ENCODE data around the gene RNASE2.
A peak's percentile ranks its signal among the peaks of the same experiment; 100 is the strongest.
"Not testable (repeated sequence)": the region's sequence is repeated elsewhere in the genome, so short reads cannot be mapped to it uniquely, and the experiment has no call there.

Gene RNASE2

DNA sequence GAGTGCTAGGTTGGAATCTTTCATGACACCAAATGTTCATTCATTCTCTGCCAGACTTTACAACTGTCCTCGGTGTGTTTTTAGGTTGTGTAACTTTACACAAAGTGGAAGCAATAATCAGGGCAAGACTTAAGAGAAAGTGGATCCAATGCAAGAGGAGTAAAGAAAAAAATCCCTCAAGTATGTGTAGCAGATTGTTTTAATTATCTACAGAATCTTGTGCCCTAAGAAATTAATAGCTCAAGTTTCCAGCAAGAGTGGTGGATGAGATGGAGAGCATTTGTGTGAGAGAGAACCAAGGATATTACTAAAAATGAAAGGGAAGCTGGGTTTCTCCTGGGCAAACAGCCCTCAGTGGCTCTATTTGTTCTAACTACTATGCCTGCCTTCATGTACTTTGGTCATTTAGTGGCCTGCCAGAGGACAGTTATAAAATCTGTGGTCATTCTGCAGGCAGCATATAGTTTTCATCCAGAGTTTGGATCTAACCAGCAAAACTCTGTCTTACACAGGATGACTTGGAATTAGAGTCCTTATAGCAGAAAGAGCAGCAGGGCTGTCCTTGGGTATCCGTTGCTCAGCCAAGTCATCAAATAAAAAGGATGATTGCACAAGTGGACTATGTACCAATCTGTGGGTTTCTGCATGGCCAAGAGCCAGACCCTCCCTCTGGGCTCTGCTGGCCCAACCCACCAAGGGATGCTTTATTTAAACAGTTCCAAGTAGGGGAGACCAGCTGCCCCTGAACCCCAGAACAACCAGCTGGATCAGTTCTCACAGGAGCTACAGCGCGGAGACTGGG, at the start of gene RNASE2:
TSS of gene RNASE2 (plus strand) at position 752 of the 802 bp plus-strand sequence. CDS start 285 bp downstream, outside the sequence.
- not testable (repeated sequence) for H3K4me3 ChIP-seq (ENCODE audit: low read depth, low read length)

DNA sequence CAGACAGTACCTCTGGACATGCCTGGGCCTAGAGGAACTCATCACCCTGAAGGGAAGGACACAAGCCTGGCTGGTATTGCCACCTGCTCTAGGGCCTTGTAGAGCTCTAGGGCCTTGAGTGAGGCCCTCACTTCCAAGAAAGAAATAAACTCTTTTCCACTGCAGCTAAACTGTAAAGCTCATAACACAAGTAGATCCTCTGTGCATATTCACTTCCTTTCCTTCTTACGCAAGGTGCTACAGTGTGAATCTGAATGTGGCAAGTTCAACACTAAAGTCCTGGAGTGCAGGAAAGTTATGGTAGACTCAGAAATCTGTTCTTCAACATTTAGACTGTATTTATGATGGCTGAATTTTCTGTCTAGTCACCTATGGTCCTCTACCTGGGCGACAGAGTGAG, 49.6 kb upstream of the RNASE2 start:
- no peak overlapping the region for H3K4me3 ChIP-seq (ENCODE audit: low read depth, low read length)
- TF ChIP-seq, protein P1, sequence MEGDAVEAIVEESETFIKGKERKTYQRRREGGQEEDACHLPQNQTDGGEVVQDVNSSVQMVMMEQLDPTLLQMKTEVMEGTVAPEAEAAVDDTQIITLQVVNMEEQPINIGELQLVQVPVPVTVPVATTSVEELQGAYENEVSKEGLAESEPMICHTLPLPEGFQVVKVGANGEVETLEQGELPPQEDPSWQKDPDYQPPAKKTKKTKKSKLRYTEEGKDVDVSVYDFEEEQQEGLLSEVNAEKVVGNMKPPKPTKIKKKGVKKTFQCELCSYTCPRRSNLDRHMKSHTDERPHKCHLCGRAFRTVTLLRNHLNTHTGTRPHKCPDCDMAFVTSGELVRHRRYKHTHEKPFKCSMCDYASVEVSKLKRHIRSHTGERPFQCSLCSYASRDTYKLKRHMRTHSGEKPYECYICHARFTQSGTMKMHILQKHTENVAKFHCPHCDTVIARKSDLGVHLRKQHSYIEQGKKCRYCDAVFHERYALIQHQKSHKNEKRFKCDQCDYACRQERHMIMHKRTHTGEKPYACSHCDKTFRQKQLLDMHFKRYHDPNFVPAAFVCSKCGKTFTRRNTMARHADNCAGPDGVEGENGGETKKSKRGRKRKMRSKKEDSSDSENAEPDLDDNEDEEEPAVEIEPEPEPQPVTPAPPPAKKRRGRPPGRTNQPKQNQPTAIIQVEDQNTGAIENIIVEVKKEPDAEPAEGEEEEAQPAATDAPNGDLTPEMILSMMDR (IDR thresholded peaks at IDR 0.05; ENCODE audit: borderline replicate concordance, insufficient read depth, low read depth, low read length): no peak

DNA sequence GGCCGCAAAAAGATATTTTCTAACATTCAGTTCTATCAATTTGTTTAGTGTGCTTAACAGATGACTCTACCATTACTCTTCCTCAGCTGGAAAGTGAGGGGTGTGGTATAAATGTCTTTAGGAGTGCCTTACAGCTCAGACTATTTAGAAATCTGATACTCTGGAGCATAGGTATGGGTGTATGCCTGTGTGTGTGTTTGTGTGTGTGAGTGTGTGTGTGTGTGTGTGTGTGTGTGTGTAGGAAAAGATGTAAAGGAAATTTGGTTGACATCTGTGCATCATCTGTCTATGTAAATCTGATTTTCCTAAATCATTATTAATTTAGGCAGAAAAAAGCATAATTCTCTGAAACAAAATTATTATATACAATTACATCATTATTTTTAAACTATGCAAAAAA, 48.1 kb upstream of the RNASE2 start:
- H3K4me3 ChIP-seq (ENCODE audit: low read depth, low read length): no peak overlapping the region
- TF ChIP-seq, protein P1 (IDR thresholded peaks at IDR 0.05; ENCODE audit: borderline replicate concordance, insufficient read depth, low read depth, low read length): no peak

DNA sequence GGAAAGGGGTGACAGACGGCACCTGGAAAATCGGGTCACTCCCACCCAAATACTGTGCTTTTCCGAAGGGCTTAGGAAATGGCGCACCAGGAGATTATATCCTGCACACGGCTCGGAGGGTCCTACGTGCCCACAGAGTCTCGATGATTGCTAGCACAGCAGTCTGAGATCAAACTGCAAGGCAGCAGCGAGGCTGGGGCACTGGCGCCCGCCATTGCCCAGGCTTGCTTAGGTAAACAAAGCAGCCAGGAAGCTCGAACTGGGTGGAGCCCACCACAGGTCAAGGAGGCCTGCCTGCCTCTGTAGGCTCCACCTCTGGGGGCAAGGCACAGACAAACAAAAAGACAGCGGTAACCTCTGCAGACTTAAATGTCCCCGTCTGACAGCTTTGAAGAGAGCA, 44.5 kb upstream of the RNASE2 start:
- not testable (repeated sequence) for H3K4me3 ChIP-seq (ENCODE audit: low read depth, low read length)

DNA sequence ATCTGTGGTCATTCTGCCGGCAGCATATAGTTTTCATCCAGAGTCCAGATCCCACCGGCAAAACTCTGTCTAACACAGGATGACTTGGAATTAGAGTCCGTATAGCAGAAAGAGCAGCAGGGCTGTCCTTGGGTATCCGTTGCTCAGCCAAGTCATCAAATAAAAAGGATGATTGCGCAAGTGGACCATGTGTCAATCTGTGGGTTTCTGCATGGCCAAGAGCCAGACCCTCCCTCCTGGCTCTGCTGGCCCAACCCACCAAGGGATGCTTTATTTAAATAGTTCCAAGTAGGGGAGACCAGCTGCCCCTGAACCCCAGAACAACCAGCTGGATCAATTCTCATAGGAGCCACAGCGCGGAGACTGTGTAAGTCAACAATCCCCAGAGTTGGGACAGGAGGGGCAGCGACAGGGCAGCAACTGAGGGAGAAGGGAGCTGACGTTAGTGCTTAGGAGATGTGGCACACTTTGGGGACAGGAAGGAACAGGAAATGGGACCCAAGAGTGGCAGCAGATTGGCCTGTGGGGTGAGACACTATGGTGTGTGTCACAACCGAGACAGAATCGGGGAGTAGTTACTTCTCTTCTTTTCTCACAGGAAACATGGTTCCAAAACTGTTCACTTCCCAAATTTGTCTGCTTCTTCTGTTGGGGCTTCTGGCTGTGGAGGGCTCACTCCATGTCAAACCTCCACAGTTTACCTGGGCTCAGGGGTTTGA, 36.1 kb upstream of the RNASE2 start:
- H3K4me3 ChIP-seq (ENCODE audit: low read depth, low read length): not testable (repeated sequence)

DNA sequence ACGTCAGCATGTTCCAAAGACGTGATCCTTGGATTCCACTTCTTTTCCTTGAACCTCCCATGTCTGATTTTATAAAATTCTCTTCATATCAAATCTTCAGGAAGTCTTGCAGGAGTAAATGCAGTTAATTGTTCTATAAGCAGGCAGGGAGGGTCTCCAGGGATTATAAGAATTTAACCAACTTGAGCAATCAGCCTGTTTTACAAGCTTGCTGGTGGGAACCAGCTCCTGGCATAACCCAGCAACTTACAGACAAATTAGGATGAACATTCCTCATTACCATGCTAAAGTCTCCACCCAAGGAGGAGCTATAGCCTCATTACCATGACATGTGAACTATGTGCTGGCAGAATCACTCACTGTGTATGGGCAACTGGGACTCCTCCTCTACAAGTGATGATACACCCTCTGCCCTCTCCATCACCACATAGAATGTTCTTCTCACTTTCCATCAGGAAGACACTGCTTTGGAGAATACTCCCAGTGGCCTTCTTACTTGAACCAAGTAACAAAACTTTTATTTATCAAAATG, 31.5 kb upstream of the RNASE2 start:
- H3K4me3 ChIP-seq (ENCODE audit: low read depth, low read length): not testable (repeated sequence)

DNA sequence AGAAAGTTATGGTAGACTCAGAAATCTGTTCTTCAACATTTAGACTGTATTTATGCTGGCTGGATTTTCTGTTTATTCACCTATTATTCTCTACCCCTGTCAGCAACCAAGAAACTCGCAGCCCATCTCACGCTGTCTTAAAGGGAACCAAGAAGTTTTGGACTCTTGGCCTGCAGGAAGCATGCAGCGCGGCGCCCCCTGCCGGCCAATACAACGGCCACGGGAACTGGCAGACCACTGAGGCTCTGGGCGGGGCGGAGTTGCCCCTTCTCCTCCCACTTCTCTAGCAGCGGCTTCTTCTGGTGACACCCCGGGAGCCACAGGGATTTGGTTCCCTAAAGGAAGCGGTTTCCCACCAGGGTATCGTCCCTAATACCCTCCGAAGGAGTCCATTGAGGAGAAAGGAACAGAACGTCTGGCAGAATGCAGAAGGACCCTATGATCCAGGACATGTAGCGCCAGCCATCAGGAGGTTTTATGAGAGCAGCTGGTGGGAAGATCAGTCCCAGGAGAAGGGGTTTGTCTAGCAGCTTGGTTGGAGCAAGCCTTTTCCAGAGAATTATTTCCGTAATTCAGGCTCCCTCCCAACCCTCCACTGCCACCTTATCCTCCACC, 21.0 kb upstream of the RNASE2 start:
- TF ChIP-seq, protein P1 (IDR thresholded peaks at IDR 0.05; ENCODE audit: borderline replicate concordance, insufficient read depth, low read depth, low read length): peak; percentile 80

DNA sequence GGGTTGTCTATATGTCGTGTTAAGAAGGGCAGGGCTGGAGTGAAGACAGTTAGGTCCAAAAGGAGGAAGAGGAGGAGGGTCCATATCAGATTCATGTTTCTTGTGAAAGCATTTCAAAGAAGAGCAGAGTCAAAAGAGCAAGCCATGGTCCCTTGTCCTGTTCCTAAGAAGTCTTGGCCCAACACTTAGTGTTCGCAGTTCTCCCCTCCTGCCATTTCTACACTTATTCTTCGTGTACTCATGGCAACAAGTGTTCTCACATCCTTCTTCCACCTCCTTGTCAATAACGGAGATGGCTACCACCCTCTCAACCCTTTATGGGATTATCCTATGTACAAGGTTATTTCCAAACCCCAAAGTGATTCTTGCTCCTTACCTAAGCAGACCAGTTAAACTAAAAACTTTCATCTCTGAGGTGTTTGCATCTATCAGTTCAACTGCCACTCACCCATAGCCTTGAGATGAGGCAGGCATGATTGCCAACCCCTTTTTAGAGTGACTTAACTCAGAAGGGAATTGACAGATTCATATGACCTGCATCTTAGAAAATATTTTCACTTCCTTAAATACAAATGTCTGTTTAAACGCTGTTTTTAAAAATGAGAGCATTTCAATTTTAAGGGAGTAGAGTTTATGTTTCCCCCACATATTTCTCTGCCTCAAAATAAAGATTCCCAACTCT, 19.8 kb upstream of the RNASE2 start:
- TF ChIP-seq, protein P1 (IDR thresholded peaks at IDR 0.05; ENCODE audit: borderline replicate concordance, insufficient read depth, low read depth, low read length): no peak
- H3K4me3 ChIP-seq (ENCODE audit: low read depth, low read length): no peak overlapping the region

More for the DNA sequence above, 21.0 kb upstream of the RNASE2 start:
- H3K4me3 ChIP-seq (ENCODE audit: low read depth, low read length): no peak overlapping the region

DNA sequence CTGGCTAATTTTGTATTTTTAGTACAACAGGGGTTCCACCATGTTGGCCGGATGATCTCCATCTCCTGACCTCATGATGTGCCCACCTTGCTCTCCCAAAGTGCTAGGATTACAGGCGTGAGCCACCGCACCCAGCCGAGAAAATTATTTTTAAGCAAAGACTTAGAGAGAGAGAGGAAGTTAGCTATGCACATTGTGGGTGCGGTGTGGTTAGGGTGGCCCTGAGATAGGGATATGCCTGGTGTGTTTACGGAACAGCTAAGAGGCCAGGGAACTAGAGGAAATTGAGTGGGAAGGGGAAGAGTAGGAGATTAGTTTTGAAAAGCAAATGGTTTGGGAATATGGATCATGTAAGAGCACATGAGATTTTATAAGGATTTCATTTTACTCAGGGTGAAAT, 10.1 kb upstream of the RNASE2 start:
- H3K4me3 ChIP-seq (ENCODE audit: low read depth, low read length): not testable (repeated sequence)

DNA sequence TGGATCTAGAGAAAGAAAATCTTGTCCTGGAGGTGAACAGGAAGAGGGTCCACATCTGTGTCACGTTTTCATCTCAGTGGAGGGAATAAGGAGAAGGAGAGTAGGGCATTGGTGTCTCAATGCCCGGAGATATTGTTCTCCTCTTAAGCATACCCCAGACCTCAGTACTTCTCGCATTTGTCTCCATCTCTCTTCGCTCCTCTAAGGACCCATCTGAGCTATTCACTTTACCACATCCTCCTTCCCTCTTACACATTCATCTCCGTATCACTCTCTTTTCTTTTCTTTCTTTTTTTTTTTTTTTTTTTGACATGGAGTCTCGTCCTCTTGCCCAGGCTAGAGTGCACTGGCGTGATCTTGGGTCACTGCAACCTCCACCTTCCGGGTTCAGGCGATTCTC, 8.6 kb upstream of the RNASE2 start:
- H3K4me3 ChIP-seq (ENCODE audit: low read depth, low read length): not testable (repeated sequence)

DNA sequence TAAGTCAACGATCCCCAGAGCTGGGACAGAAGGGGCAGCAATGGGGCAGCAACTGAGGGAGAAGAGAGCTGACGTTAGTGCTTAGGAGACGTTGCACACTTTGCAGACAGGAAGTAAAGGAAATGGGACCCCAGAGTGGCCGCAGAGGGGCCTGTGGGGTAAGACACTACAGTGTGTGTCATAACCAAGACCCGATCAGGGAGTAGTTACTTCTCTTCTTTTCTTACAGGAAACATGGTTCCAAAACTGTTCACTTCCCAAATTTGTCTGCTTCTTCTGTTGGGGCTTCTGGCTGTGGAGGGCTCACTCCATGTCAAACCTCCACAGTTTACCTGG, 219 bp downstream of the RNASE2 start:
- H3K4me3 ChIP-seq (ENCODE audit: low read depth, low read length): not testable (repeated sequence)
